ENCODE measurements around the gene SKIC2. TPM values are rescaled to one million over a fixed set of nuclear protein-coding genes. Genes with fewer than 3 reads are reported as not detected.

Gene SKIC2
- total RNA-seq, 1 experiment from 2014 or later = 182 TPM

GRCh38 chr6:31954511-31954910 is 4.5 kb upstream of the SKIC2 start:
- H3K27ac Mint-ChIP-seq (ENCODE audit: unreplicated experiment) = no peak overlapping the region
- no peaks in the 10 kb centered on the region for H3K27me3 Mint-ChIP-seq (ENCODE audit: unreplicated experiment)
- CTCF ChIA-PET = no interaction called here
- no TSS peak for BruUV-seq (replicated peaks)
- TF ChIP-seq CTCF (IDR thresholded peaks at IDR 0.05; ENCODE audit: unreplicated experiment) = no peak
- no peaks in the 10 kb centered on the region for H3K9me3 Mint-ChIP-seq (ENCODE audit: low read depth, unreplicated experiment)
- intact Hi-C loops (cut with micrococcal nuclease; ENCODE audit: unreplicated experiment) = no loop called here
- DNase-seq = no peak
- peaks cover 95% of the 10 kb centered on the region for H3K36me3 Mint-ChIP-seq (ENCODE audit: insufficient read depth, unreplicated experiment)
- no peak overlapping the region for H3K4me3 Mint-ChIP-seq (ENCODE audit: low read depth, unreplicated experiment)
- peaks cover 30% of the 10 kb centered on the region for H3K4me1 Mint-ChIP-seq (ENCODE audit: low read depth, unreplicated experiment)

DNA sequence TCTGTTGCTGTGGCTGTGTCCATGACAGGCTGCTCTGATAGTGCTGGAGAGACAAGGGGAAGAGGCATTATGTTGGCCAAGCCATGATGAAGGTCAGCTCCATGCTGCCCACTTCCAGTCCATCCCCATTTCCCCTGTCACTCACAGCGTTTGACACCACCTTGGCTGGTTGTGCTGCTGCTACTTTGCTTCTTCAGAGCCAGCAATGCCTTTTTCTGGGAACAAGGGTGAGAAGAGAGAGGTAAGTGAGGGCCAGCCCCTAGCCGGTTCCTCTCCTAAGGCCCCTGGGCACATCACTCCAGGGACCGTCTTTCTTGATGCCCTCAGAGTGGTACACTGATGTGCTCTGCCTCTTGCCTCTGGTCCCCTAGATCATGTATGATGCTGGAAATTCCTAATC is 2.2 kb upstream of the SKIC2 start:
- intact Hi-C loops (cut with micrococcal nuclease; ENCODE audit: unreplicated experiment) = loop anchor here (5.0 kb wide), 1 partner anchor 221 kb away; the partner anchor contains the start of genes AGPAT1 and RNF5
- H3K27me3 Mint-ChIP-seq (ENCODE audit: unreplicated experiment) = no peaks in the 10 kb centered on the region
- H3K4me1 Mint-ChIP-seq (ENCODE audit: low read depth, unreplicated experiment) = peaks cover 26% of the 10 kb centered on the region
- no peaks in the 10 kb centered on the region for H3K9me3 Mint-ChIP-seq (ENCODE audit: low read depth, unreplicated experiment)
- H3K4me3 Mint-ChIP-seq (ENCODE audit: low read depth, unreplicated experiment) = peak overlapping the region; percentile 97
- H3K27ac Mint-ChIP-seq (ENCODE audit: unreplicated experiment) = no peak overlapping the region
- CTCF ChIA-PET = no interaction called here
- no TSS peak for BruUV-seq (replicated peaks)
- no peak for TF ChIP-seq CTCF (IDR thresholded peaks at IDR 0.05; ENCODE audit: unreplicated experiment)
- peaks cover 97% of the 10 kb centered on the region for H3K36me3 Mint-ChIP-seq (ENCODE audit: insufficient read depth, unreplicated experiment)
- no peak for DNase-seq

DNA sequence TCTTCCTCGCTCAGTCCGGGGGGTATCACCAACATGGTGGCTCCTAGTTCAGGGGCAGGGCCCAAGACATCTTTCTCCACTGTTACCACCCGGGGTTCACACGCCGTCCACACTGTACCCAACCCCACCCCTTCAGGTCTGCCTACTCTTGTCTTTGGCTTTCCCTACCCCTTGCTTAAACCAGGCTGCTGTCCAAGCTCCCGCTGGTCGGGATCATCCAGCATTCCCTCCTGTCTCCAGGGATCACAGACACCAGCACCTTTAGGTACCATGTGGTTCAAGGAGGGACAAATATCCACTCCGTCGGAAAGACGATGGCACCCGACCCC is 599 bp upstream of the SKIC2 start:
- no peak for TF ChIP-seq CTCF (IDR thresholded peaks at IDR 0.05; ENCODE audit: unreplicated experiment)
- intact Hi-C loops (cut with micrococcal nuclease; ENCODE audit: unreplicated experiment) = loop anchor here (5.0 kb wide), 1 partner anchor 219 kb away; the partner anchor contains the start of genes AGPAT1 and RNF5
- H3K27ac Mint-ChIP-seq (ENCODE audit: unreplicated experiment) = peak overlapping the region; percentile 97
- no peaks in the 10 kb centered on the region for H3K27me3 Mint-ChIP-seq (ENCODE audit: unreplicated experiment)
- CTCF ChIA-PET = interaction anchor here (0.6 to 1.9 kb wide), 3 partner anchors 40 to 79 kb away, joined by 3 to 14 read pairs (median 3); partner anchors contain the start of genes EHMT2 and SLC44A4
- no peak for DNase-seq
- peaks cover 90% of the 10 kb centered on the region for H3K36me3 Mint-ChIP-seq (ENCODE audit: insufficient read depth, unreplicated experiment)
- peaks cover 18% of the 10 kb centered on the region for H3K4me1 Mint-ChIP-seq (ENCODE audit: low read depth, unreplicated experiment)
- no peaks in the 10 kb centered on the region for H3K9me3 Mint-ChIP-seq (ENCODE audit: low read depth, unreplicated experiment)
- BruUV-seq (replicated peaks) = no TSS peak
- H3K4me3 Mint-ChIP-seq (ENCODE audit: low read depth, unreplicated experiment) = peak overlapping the region; percentile 97

- no TSS peak for BruUV-seq (replicated peaks)
- no peak for DNase-seq
- no peak for TF ChIP-seq CTCF (IDR thresholded peaks at IDR 0.05; ENCODE audit: unreplicated experiment)
- H3K36me3 Mint-ChIP-seq (ENCODE audit: insufficient read depth, unreplicated experiment) = peaks cover 72% of the 10 kb centered on the region
- peaks cover 15% of the 10 kb centered on the region for H3K4me1 Mint-ChIP-seq (ENCODE audit: low read depth, unreplicated experiment)
- CTCF ChIA-PET = interaction anchor here (0.5 to 0.6 kb wide), 2 partner anchors 405 to 1620 kb away, joined by 3 read pairs; no protein-coding TSS in a partner anchor
- H3K4me3 Mint-ChIP-seq (ENCODE audit: low read depth, unreplicated experiment) = no peak overlapping the region
- no peaks in the 10 kb centered on the region for H3K27me3 Mint-ChIP-seq (ENCODE audit: unreplicated experiment)
- intact Hi-C loops (cut with micrococcal nuclease; ENCODE audit: unreplicated experiment) = no loop called here
- H3K27ac Mint-ChIP-seq (ENCODE audit: unreplicated experiment) = no peak overlapping the region
- no peaks in the 10 kb centered on the region for H3K9me3 Mint-ChIP-seq (ENCODE audit: low read depth, unreplicated experiment)
These were observed 2.6 kb downstream of the SKIC2 start for GRCh38 chr6:31961616-31962015.
